Measurements from ENCODE around the gene RXFP2.

RXFP2 gene

DNA sequence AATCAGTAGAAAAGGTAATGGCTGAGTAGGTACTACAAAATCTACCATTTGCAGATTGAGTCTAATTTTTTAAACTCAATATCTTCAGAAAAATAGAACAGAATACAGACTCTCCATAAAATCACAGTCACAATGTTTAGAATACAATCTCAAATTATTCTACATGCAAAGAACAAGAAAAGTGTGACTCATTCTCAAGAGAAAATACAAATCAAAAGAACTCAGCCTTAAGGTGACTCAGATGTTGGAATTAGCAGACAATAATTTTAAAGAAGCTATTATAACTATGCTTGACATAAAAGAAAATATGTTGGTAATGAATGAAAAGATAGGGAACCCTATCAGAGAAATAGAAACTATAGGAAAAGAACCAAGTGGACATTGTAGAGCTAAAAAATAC, 78.9 kb downstream of the RXFP2 start (continued):
- TF ChIP-seq, protein P1, sequence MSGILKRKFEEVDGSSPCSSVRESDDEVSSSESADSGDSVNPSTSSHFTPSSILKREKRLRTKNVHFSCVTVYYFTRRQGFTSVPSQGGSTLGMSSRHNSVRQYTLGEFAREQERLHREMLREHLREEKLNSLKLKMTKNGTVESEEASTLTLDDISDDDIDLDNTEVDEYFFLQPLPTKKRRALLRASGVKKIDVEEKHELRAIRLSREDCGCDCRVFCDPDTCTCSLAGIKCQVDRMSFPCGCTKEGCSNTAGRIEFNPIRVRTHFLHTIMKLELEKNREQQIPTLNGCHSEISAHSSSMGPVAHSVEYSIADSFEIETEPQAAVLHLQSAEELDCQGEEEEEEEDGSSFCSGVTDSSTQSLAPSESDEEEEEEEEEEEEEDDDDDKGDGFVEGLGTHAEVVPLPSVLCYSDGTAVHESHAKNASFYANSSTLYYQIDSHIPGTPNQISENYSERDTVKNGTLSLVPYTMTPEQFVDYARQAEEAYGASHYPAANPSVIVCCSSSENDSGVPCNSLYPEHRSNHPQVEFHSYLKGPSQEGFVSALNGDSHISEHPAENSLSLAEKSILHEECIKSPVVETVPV (CRISPR knock-in tag; IDR thresholded peaks at IDR 0.05), result no peak

DNA sequence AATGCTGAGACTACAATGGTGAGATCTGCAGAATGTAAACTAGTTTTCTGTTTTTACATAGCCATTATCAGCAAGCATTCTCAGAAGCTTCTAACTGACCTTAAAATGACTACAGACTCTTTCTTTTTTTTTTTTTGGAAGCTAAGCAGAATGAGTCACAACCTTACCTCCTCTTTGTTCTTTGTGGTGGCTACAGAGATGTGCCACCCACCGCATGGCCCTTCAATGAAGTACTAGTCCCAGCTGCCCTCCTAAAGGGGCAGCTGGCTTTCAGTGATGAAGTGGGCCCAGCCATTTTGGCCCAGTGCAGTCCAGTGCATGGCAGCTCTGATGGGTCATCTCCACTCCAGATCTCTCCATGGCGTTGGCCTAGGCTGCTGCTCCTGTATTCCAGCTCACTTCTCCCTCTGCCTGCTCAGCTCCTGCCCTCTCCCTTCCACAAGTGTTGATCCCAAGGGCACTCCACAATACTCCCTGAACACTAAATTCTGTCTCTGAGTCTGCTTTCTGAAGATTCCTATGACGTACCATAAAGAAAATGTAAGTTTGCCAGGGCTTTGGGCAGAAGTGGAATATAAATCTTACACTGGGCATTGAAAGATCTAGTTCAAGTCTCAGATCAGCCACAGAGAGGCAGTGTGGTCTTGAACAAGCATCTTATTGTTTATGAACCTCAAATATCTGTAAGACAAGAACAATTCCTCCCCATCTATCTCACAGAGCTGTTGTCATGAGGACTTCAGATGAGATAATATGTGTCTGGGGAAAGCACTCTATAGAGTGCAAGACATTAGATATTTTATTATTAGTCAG, 85.6 kb downstream of the RXFP2 start:
- TF ChIP-seq, protein P1 (CRISPR knock-in tag; IDR thresholded peaks at IDR 0.05), result no peak
- TF ChIP-seq OSR1 (CRISPR knock-in tag; IDR thresholded peaks at IDR 0.05) (no peak), ARNTL (CRISPR knock-in tag; IDR thresholded peaks at IDR 0.05; ENCODE audit: borderline replicate concordance, low read depth) (no peak), ISL1 (CRISPR knock-in tag; IDR thresholded peaks at IDR 0.05) (no peak), BACH2 (CRISPR knock-in tag; IDR thresholded peaks at IDR 0.05; ENCODE audit: borderline replicate concordance) (no peak), RARB (CRISPR knock-in tag; IDR thresholded peaks at IDR 0.05) (no peak), ZFP3 (CRISPR knock-in tag; IDR thresholded peaks at IDR 0.05) (no peak), ZNF70 (CRISPR knock-in tag; IDR thresholded peaks at IDR 0.05) (no peak), TCF4 (CRISPR knock-in tag; IDR thresholded peaks at IDR 0.05; ENCODE audit: borderline replicate concordance) (no peak), TSHZ2 (CRISPR knock-in tag; IDR thresholded peaks at IDR 0.05) (no peak), ZC3H10 (CRISPR knock-in tag; IDR thresholded peaks at IDR 0.05) (no peak)
- TF ChIP-seq, protein P2, sequence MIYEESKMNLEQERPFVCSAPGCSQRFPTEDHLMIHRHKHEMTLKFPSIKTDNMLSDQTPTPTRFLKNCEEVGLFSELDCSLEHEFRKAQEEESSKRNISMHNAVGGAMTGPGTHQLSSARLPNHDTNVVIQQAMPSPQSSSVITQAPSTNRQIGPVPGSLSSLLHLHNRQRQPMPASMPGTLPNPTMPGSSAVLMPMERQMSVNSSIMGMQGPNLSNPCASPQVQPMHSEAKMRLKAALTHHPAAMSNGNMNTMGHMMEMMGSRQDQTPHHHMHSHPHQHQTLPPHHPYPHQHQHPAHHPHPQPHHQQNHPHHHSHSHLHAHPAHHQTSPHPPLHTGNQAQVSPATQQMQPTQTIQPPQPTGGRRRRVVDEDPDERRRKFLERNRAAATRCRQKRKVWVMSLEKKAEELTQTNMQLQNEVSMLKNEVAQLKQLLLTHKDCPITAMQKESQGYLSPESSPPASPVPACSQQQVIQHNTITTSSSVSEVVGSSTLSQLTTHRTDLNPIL (CRISPR knock-in tag; IDR thresholded peaks at IDR 0.05; ENCODE audit: low read depth), result no peak
- ATAC-seq, result 0 out of 3 replicates have a peak, but pooled peaks have one; percentile 32

DNA sequence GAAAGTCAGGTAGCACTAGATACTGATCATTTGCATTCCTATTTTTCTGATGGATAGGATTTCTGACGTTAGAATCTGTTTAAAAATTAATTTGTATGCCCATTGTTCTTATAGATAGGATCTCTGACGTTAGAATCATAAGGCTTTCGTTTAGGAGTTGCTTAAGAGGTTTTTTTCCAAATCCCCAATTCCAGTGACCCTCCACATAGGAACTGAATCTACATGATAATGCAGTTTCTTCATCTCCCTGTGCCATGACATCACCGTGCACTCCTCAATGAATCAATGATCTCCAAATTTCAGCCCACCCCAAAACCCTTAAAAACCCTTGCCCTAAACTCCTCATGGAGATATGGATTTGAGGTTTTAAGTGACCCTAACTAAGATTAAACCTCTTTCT, 87.2 kb downstream of the RXFP2 start:
- no peak for ATAC-seq
- no peak for TF ChIP-seq POU6F1 (CRISPR knock-in tag; IDR thresholded peaks at IDR 0.05; ENCODE audit: borderline replicate concordance, low read depth)
- no peak for TF ChIP-seq ZFP30 (CRISPR knock-in tag; IDR thresholded peaks at IDR 0.05)
- no peak for TF ChIP-seq TSHZ2 (CRISPR knock-in tag; IDR thresholded peaks at IDR 0.05)
- TF ChIP-seq GLIS3 (CRISPR knock-in tag; IDR thresholded peaks at IDR 0.05), result no peak

Measured in SK-N-SH treated with all-trans-retinoic acid at 6 μM for 48 hours (cell line).